Stimulated activated CD8-positive, alpha-beta memory T cell treated with anti-CD3 and anti-CD28 coated beads, Interleukin-7, amount 100 ng/mL, for 4 hours (primary cell): ENCODE measurements around the gene PLXNB3.
"Not testable (repeated sequence)": the region's sequence is repeated elsewhere in the genome, so short reads cannot be mapped to it uniquely, and the experiment has no call there.

ENCODE experiments used
- DNase-seq, 2 donors: peaks; one replicate each; pipeline ENCODE4 v3.0.0-alpha.2; 2020; ENCODE audit warnings: low read depth in 2 of 2

The PLXNB3 gene

GRCh38 chrX:153763989-153764755 lies at the start of gene PLXNB3:
TSS of gene PLXNB3 (plus strand) at chrX:153764249. CDS start at chrX:153765536, 1,287 bp downstream.
- DNase-seq, result peak; percentile 42 to 58

GRCh38 chrX:153714256-153714655 lies 49.8 kb upstream of the PLXNB3 start:
- no peak for DNase-seq

- DNase-seq, result no peak
These were observed 46.6 kb upstream of the PLXNB3 start for GRCh38 chrX:153717445-153717844.

GRCh38 chrX:153719238-153719637 lies 44.8 kb upstream of the PLXNB3 start:
- no peak for DNase-seq

GRCh38 chrX:153719701-153720100 lies 44.3 kb upstream of the PLXNB3 start:
- no peak for DNase-seq

DNA sequence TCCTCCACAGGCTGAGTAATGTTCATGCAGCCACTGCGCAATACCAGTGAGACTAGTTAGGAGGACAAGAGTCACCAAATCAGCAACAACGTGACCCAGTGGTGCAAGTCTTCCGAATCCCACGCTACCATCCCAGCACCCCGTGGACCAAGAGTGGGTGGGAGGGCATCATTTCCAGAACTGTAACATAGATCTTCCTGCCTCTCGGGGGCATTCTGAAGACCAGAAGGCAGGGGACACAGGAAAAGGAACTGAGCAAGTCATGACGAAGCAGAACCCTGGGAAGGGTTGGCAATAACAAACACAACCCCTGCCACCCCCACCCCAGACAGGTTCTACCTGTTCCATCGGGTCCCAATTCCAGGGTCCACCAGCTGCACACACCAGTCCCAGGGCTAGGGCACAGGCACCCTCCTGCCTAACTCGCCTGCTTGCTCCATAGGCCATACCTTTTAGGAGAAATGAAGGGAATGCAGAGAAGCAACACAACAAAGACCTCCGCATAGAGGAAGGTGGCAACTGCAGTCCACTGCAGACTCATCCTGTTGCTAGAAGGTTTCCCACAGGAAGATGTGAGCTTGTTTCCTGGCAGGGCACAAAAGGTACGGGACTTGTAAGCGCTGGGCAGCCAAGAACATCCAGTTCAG lies 41.2 kb upstream of the PLXNB3 start:
- no peak for DNase-seq

DNA sequence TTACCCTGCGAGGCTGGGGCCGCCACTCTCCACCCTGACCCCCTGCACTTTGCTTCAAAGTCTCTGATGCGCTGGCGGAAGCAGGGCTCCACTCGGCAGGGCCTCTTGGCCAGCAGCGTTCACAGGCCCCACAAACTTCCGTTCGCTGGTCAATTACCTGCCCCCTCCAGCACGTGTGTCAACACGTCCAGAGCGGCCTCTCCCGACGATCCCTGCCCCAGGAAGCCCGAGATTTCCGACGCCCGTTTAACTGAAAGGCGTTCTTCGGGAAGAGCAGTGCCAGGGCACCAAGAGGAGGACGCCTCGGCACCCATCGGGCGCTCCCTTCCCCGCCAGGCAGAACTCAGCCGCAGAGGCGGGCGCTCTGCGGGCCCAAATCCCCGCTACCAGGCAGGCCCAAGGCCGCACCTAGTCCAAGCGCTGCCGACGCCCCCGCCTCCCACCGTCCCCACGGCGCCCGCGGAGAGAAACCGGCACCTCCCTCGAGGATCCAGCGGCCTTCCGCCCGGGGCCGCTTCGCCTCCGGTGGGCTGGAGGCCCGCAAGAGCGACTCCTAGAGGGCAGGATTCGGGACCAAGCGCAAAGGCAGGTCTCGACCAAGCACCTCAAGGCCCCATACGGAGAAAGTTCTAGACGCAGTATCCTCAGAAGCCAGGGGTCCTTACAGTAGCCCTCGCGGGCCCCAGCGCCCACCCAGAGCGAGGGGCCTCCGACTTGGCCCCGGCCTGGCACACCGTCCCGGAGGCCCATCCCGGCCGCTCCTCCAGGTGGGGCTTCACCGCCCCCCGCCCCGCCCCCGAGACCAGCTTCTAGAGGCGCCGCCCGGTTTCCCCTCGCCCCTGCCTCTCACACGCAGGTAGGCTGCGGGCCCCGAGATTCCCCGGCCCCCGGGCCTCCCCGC lies 40.4 kb upstream of the PLXNB3 start:
- DNase-seq, result peak in 1 of 2 donors; percentile 29

- peak; percentile 73 to 83 for DNase-seq
These were observed 39.6 kb upstream of the PLXNB3 start, which contains the start of the genes ABCD1 and BCAP31 for GRCh38 chrX:153724252-153725038. TSS of gene ABCD1 (plus strand) at chrX:153724856. CDS start at chrX:153725267, 411 bp downstream. TSS of gene BCAP31 (minus strand) at chrX:153724387. CDS start at chrX:153723244, 1,143 bp downstream.

DNA sequence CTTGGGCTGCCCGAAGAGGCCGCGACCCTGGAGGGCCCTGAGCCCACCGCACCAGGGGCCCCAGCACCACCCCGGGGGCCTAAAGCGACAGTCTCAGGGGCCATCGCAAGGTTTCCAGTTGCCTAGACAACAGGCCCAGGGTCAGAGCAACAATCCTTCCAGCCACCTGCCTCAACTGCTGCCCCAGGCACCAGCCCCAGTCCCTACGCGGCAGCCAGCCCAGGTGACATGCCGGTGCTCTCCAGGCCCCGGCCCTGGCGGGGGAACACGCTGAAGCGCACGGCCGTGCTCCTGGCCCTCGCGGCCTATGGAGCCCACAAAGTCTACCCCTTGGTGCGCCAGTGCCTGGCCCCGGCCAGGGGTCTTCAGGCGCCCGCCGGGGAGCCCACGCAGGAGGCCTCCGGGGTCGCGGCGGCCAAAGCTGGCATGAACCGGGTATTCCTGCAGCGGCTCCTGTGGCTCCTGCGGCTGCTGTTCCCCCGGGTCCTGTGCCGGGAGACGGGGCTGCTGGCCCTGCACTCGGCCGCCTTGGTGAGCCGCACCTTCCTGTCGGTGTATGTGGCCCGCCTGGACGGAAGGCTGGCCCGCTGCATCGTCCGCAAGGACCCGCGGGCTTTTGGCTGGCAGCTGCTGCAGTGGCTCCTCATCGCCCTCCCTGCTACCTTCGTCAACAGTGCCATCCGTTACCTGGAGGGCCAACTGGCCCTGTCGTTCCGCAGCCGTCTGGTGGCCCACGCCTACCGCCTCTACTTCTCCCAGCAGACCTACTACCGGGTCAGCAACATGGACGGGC lies 38.8 kb upstream of the PLXNB3 start:
- DNase-seq, result no peak

DNA sequence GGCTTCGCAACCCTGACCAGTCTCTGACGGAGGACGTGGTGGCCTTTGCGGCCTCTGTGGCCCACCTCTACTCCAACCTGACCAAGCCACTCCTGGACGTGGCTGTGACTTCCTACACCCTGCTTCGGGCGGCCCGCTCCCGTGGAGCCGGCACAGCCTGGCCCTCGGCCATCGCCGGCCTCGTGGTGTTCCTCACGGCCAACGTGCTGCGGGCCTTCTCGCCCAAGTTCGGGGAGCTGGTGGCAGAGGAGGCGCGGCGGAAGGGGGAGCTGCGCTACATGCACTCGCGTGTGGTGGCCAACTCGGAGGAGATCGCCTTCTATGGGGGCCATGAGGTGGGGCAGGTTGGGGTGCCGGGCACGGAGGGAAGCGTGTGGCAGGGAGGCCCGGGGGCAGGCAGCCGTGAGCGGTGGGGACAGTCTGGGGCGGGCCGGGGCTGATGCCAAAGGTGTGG lies 38.2 kb upstream of the PLXNB3 start:
- DNase-seq, result no peak

- DNase-seq, result peak in 1 of 2 donors; percentile 21
These were observed 37.5 kb upstream of the PLXNB3 start for GRCh38 chrX:153726286-153727122.

- DNase-seq, result no peak
These were observed 36.7 kb upstream of the PLXNB3 start for GRCh38 chrX:153727123-153727931.

GRCh38 chrX:153728095-153728494 lies 36.0 kb upstream of the PLXNB3 start:
- no peak for DNase-seq

DNA sequence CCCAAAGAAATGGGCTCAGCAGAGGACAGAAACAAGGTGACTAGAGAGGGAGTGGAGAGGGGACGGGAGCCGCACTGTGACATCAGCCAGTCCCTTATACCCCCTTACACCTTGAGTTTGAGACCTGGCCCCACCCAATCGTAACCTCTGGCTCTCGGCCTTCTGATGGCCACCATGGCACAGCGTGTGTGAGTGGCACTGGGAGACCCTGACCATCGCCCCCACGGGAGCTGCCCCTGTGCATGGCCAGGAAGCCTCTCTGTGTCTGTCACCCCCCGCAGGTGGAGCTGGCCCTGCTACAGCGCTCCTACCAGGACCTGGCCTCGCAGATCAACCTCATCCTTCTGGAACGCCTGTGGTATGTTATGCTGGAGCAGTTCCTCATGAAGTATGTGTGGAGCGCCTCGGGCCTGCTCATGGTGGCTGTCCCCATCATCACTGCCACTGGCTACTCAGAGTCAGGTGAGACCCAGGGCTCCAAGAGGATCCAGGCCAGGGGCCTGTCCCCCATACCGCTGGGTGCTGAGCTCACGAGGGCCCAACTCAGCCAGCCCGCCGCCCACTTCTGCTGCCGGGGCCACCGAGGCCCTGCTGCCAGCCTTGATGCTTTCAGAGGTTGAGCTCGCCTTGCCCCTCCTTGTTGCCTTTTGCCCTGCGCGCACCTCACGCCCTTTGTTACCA lies 35.0 kb upstream of the PLXNB3 start:
- DNase-seq, result no peak

DNA sequence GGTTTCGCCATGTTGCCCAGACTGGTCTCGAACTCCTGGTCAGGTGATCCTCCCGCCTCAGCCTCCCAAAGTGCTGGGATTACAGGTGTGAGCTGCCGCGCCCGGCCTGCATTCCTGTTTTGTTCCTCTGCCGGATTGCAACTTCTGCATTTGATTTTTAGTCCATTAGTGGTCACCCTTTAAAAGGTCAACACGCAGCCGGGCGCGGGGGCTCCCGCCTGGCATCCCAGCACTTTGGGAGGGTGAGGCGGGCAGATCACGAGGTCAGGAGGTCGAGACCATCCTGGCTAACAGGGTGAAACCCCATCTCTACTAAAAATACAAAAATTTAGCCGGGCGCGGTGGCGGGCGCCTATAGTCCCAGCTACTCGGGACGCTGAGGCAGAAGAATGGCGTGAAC lies 33.9 kb upstream of the PLXNB3 start:
- DNase-seq, result not testable (repeated sequence)

DNA sequence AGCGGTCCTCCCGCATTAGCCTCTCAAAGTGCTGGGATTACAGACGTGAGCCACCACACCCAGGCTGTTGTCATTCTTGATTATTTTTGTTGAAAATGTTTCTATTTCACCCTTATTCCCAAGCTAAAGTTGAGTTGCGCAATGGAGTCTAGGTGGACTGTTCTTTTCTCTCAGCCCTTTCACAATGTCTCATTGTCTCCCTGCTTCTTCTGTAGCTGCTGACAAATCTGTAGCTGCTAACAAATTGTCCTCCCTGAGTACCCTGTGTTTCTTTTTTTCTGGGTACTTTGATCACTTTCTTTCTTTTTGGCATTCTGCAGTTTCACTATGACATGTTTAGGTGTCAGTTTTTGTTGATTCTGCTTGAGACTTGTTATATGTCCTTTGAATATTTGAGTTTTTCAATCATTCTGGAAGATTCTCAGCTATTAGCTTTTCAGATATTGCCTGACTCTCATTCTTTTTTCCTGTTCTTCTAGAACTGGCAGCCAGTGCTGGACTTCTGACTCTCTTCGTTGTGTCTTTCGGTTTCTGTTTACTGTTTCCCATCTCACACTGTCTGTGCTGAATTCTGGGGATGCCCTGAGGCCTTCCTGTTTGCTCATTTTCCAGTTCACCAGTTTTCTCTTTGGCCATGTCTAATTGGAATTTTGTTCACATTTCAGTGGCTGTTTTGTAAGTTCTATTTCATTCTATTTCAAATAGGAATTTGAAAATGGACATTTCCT lies 32.8 kb upstream of the PLXNB3 start:
- DNase-seq, result no peak

DNA sequence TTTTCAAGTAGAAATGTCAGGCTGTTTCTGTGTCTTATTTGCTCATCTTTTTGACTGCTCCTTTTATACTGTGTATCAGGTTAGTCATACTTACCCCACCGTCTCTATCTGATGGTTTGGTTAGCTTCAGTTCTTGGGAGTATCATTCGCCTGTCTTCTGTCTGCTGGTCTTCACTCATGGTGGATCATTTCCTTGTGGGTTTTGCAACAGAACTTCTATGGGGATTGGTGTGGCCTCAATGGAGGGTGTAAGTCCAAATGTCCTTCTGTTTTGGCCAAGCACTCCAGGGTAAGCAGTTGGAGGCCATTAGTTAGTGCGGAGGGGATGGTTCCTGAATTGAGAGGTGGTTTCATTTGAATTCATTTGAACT lies 32.2 kb upstream of the PLXNB3 start:
- no peak for DNase-seq
